Measurements from ENCODE around the gene ETNPPL.
A peak's percentile ranks its signal among the peaks of the same experiment; 100 is the strongest.

Gene ETNPPL

GRCh38 chr4:108762559-108763225 is at the start of gene ETNPPL:
Gene ETNPPL, minus strand, starts transcription at chr4:108763053. Its CDS starts 155 bp downstream, at chr4:108762898.
- peak within 1 kb of the TSS; percentile 51 for H3K4me3 ChIP-seq (replicated peaks; ENCODE audit: low read depth, low read length)
- DNase-seq (ENCODE audit: low read depth) = peak; percentile 3
- TF ChIP-seq CTCF (IDR thresholded peaks at IDR 0.05; ENCODE audit: low read length, missing control alignments) = no peak

- TF ChIP-seq CTCF (IDR thresholded peaks at IDR 0.05; ENCODE audit: low read length, missing control alignments) = no peak
- no peak overlapping the region for H3K4me3 ChIP-seq (replicated peaks; ENCODE audit: low read depth, low read length)
- DNase-seq (ENCODE audit: low read depth) = no peak
Observed at GRCh38 chr4:108811486-108811885, 48.6 kb upstream of the ETNPPL start.

GRCh38 chr4:108810087-108810486 is 47.2 kb upstream of the ETNPPL start:
- H3K4me3 ChIP-seq (replicated peaks; ENCODE audit: low read depth, low read length) = no peak overlapping the region
- TF ChIP-seq CTCF (IDR thresholded peaks at IDR 0.05; ENCODE audit: low read length, missing control alignments) = no peak
- DNase-seq (ENCODE audit: low read depth) = no peak

- no peak for DNase-seq (ENCODE audit: low read depth)
- no peak overlapping the region for H3K4me3 ChIP-seq (replicated peaks; ENCODE audit: low read depth, low read length)
- TF ChIP-seq CTCF (IDR thresholded peaks at IDR 0.05; ENCODE audit: low read length, missing control alignments) = no peak
Observed at GRCh38 chr4:108804648-108805273, 41.9 kb upstream of the ETNPPL start.

GRCh38 chr4:108799306-108799705 is 36.5 kb upstream of the ETNPPL start:
- no peak for DNase-seq (ENCODE audit: low read depth)
- no peak overlapping the region for H3K4me3 ChIP-seq (replicated peaks; ENCODE audit: low read depth, low read length)
- no peak for TF ChIP-seq CTCF (IDR thresholded peaks at IDR 0.05; ENCODE audit: low read length, missing control alignments)

GRCh38 chr4:108796173-108796572 is 33.3 kb upstream of the ETNPPL start:
- H3K4me3 ChIP-seq (replicated peaks; ENCODE audit: low read depth, low read length) = no peak overlapping the region
- DNase-seq (ENCODE audit: low read depth) = no peak
- TF ChIP-seq CTCF (IDR thresholded peaks at IDR 0.05; ENCODE audit: low read length, missing control alignments) = no peak

GRCh38 chr4:108795733-108796132 is 32.9 kb upstream of the ETNPPL start:
- H3K4me3 ChIP-seq (replicated peaks; ENCODE audit: low read depth, low read length) = no peak overlapping the region
- DNase-seq (ENCODE audit: low read depth) = no peak
- no peak for TF ChIP-seq CTCF (IDR thresholded peaks at IDR 0.05; ENCODE audit: low read length, missing control alignments)

Measured in fibroblast of pulmonary artery (primary cell).